Effector CD4-positive, alpha-beta T cell (primary cell): ENCODE results near the gene CHEK2.
A peak's percentile ranks its signal among the peaks of the same experiment; 100 is the strongest.
"Not testable (repeated sequence)": the region's sequence is repeated elsewhere in the genome, so short reads cannot be mapped to it uniquely, and the experiment has no call there.

Source experiments
- DNase-seq: peaks from one replicate; pipeline ENCODE4 v3.0.0-alpha.2; 2020
- total RNA-seq: gene quantifications from one replicate; lab custom pipeline; 2026; lab: John Stamatoyannopoulos, UW

CHEK2 gene
- total RNA-seq = 8.6 reads per million, percentile 29 among the genes with 10 or more reads in this experiment

GRCh38 chr22:28741785-28742561 lies at the start of gene CHEK2, which contains the start of gene HSCB:
CHEK2 (minus strand) TSS chr22:28741820; CDS start chr22:28734721, 7,099 bp downstream.
HSCB (plus strand) TSS chr22:28742039; CDS start chr22:28742096, 57 bp downstream.
- peak; percentile 97 for DNase-seq

DNA sequence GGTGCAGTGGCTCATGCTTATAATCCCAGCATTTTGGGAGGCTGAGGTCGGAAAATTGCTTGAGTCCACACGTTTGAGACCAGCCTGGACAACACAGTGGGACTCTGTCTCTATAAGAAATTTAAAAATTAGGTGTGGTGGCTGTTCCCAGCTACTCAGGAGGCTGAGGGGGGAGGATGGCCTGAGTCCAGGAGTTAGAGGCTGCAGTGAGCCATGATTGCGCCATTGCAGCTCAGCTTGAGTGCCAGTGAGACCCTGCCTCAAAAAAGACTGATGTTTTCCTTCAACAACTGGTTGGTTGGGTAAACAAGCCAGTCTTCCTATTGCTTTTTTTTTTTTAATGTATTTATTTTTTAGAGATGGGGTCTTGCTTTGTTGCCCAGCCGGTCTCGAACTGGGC lies 49.5 kb upstream of the CHEK2 start:
- DNase-seq = no peak

DNA sequence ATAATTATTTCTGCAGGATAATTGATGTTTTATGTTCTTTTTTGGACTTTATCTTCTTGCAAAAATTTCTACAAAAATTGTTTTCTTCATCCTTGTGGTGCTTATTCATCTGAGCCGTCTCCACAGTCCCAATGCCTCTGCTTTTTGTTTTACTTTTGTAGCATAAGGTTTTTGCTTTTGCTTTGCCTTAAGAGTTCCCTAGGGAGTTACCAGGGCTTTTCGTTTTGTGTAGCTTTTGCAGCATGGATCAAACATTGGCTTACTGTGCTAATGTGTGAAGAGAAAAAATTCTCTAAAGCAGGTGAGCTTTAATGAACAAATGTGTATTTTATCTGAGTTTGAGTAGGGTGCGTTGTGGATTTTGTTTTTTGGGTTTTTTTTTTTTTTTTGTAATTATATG lies 47.0 kb upstream of the CHEK2 start:
- DNase-seq = no peak

DNA sequence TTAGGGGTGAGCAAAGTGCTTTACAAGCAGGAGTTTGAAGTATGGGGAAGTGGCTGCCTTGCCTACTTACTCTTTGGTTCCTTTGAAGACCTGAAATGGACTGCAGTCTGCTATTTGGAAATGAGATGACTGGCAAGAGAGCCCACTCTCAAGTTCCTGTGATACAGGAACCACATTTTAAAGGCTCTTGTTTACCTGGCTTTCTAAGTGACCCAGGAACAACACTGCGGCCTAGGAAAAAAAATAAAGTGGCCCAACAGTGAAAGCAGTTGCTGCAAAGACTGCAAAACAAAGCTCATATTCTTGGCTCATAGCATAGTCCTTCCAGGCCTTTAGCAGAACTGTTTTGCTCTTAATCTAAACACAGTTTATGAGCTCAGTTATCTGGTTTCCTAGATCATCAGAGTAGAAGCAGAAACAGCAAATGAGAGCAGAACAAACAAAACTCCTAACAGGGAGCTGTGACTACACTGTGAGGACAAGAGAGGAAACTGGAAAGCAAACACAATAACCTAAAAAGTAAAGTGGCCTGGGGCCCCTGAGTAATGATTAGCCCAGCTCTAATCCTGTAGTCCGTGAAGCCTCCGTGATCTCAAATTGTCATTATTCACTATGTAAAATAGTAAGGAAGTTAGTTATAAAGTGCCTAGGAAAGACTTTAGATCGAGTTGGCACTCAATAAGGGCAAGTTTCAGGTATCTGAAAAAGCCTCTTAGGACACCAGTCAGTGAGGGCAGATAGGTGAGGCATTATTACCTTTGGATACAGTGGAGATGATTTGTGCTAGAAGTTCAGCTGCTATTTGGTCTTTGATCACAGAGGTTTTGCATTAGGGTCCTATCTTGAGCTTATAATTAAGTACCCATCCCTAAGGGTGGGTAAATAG lies 42.4 kb upstream of the CHEK2 start:
- DNase-seq = no peak

DNA sequence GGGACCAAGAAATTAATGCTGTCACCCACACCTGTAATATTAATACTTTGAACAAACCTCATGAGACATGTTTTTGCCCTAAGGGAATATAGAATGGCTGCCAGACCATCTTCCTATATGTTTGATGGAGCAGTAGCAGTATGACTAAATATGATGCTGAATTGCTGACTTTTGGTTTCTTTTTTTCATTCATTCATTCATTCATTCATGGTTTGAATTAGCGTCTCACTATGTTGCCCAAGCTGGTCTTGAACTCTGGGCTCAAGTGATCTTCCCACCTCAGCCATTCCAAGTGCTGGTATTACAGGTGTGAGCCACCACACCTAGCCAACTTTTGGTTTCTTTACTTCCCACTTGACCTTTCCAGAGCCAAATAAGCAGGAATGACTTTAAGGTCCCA lies 38.7 kb upstream of the CHEK2 start:
- no peak for DNase-seq

GRCh38 chr22:28779833-28780232 lies 38.2 kb upstream of the CHEK2 start:
- DNase-seq = no peak

- no peak for DNase-seq
Measured at GRCh38 chr22:28774378-28774777, 32.8 kb upstream of the CHEK2 start.

DNA sequence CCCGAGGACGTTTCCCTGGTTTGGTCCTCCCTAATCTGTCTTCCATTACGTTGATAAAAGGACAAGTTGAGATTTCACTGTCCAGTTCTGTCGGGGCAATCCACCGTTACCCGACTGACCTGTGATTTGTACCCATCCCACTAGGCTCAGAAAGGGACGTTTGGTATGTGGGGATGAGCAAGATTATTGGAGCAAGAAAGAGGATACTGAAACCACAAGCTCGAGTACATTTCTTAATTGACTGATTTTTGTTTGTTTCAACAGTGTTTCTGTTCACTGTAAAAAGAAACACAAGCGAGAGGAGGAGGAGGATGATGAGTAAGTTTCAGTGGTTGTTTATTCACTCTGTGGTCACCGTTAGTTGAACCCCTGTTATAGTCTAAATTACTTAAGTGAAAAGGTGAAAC lies 31.8 kb upstream of the CHEK2 start:
- no peak for DNase-seq

DNA sequence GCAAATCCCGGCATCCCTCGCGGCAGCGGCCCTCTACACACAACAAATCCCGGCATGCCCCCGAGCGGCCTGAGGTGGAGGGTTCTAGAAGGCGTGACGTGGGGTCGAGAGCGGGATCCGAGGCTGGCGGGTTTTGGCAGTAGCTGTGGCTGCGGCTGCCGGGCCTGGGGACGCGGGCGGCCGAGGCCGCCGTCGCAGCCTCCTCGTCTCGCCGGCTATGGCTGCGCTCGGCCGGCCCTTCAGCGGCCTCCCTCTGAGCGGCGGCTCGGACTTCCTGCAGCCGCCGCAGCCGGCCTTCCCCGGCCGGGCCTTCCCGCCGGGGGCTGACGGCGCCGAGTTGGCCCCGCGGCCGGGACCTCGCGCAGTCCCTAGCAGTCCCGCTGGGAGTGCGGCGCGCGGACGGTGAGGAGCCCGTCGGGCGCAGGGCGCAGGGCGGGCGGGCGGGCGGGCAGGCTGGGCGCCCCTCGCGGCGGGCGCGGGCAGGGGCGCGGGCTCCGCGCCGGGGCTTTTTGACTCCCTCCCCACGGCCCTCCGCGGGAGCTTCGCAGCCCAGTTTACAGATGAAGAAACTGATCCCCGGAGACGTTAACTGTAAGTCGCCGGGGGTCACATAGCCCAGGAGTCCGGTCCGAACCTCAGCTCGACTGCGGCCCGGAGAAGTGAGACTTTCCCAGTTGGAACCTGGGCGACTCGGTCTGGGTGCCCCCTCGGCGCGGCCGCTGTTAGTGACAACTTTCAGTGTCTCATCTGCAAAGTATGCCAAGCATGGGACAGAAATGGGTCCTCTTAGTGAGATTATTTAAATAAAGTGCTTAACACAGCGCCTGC lies 31.2 kb upstream of the CHEK2 start, which contains the start of gene CCDC117:
CCDC117 (plus strand) TSS at position 63 of the 828 bp plus-strand sequence; CDS start at position 218, 155 bp downstream.
- peak; percentile 93 for DNase-seq

- no peak for DNase-seq
Measured at GRCh38 chr22:28771195-28771791, 29.7 kb upstream of the CHEK2 start.

DNA sequence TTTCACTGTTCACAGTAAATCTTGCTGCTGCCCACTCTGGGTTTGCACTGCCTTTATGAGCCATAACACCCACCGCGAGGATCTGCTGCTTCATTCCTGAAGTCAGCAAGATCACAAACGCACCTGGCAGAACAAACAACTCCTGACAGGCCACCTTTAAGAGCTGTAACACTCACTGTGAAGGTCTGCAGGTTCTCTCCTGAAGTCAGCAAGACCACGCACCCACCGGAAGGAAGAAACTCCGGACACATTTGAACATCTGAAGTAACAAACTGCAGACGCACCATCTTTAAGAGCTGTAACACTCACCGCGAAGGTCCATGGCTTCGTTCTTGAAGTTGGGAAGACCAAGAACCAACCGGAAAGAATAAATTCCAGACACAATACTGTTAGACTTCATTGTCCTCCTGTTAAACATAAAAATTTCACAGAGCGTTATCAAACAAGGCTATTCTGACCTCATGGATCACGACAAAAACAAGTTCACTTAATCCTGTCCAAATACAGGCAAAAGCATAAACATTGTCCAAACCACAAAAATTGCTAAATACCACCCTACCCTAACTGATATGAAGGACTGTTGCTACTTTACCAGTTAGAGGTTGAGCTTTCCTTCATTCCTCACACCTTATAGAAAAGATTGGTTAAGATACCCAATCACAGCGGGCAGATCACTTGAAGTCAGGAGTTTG lies 27.9 kb upstream of the CHEK2 start:
- DNase-seq = no peak

DNA sequence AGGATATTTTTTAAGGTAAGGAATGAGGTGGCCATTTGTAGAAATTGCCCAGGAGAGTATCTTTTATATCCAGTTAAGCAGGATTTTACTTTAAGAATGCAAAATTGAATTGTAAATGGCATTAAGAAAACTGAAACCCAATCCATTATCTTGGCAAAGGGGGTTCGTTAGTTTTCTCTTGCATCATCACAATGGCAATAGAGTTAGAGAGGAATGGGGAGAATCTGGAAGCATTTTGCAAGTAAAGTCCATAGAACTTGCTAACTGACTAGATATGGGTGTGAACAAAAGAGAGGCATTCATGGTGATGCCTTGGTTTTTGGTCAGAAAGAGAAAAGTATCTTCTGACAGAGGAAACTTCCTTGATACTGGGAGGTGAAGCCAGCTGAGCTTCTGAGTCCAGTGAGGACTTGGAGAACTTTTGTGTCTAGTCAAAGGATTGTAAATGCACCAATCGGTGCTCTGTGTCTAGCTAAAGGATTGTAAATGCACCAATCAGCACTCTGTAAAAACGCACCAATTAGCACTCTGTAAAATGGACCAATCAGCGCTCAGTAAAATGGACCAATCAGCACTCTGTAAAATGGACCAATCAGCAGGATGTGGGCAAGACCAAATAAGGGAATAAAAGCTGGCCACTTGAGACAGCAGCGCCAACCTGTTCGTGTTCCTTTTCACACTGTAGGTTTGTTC lies 27.2 kb upstream of the CHEK2 start:
- DNase-seq = no peak

DNA sequence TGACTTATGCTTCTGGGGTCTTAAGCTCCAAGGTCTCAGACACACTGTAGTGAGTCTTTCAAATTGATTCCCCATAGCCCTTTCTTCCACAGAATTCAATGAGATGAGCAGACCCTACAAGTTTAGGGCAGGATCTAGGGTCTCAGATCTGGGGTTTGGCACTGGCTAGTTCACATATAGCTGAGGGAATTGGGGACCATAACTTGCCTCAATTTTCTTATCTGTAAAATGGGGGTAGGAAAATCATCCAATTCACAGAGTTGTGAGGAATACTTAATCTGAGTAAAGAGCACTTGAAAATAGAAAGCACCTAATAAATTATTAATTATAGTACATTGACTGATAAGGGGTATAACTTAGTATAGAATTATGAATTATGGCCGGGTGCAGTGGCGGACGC lies 25.0 kb upstream of the CHEK2 start:
- no peak for DNase-seq

DNA sequence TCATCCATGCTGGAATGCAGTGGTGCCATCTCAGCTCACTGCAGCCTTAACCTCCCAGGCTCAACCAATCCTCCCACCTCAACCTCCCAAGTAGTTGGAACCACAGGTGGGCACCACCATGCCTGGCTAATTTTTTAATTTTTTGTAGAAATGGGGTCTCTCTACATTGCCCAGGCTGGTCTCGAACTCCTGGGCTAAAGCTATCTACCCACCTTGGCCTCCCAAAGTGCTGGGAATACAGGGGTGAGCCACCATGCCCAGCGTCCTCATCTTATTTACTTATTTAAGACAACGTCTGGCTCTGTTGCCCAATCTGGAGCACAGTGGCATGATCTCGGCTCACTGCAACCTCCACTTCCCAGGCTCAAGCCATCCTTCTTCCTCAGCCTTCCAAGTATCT lies 20.4 kb upstream of the CHEK2 start:
- DNase-seq = not testable (repeated sequence)

DNA sequence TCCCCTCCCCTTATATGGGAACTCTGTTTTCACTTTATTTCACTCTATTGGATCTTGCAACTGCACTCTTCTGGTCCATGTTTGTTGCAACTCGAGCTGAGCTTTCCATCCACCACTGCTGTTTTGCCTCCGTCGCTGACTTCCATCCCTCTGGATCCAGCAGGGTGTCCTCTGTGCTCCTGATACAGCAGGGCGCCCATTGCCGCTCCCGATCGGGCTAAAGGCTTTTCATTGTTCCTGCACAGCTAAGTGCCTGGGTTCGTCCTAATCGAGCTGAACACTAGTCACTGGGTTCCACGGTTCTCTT lies 19.8 kb upstream of the CHEK2 start:
- no peak for DNase-seq

GRCh38 chr22:28759861-28760560 lies 18.4 kb upstream of the CHEK2 start:
- DNase-seq = no peak

GRCh38 chr22:28754512-28754911 lies 12.9 kb upstream of the CHEK2 start:
- DNase-seq = not testable (repeated sequence)

- no peak for DNase-seq
Measured at GRCh38 chr22:28750471-28750881, 8.9 kb upstream of the CHEK2 start.

DNA sequence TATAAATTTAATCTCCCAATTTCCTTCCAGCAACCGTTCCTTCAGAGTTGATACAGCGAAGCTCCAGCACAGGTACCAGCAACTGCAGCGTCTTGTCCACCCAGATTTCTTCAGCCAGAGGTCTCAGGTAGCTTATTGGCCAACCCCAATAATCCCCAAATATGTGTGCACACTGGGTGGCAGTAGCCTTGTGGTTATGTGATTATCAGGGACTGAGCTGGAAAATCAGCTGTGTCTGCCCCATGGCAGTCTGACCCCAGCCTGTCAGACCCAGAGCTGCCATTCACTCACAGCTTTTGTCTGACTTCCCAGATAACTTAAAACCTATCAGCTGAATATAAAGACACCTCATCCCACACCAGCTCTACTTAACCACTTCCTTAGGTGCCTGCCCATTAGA lies 2.2 kb upstream of the CHEK2 start:
- no peak for DNase-seq

- DNase-seq = no peak
Measured at GRCh38 chr22:28742562-28742962, 942 bp upstream of the CHEK2 start.
